Measurements from ENCODE around the gene ZNF79.
A peak's percentile ranks its signal among the peaks of the same experiment; 100 is the strongest.

The ZNF79 gene

DNA sequence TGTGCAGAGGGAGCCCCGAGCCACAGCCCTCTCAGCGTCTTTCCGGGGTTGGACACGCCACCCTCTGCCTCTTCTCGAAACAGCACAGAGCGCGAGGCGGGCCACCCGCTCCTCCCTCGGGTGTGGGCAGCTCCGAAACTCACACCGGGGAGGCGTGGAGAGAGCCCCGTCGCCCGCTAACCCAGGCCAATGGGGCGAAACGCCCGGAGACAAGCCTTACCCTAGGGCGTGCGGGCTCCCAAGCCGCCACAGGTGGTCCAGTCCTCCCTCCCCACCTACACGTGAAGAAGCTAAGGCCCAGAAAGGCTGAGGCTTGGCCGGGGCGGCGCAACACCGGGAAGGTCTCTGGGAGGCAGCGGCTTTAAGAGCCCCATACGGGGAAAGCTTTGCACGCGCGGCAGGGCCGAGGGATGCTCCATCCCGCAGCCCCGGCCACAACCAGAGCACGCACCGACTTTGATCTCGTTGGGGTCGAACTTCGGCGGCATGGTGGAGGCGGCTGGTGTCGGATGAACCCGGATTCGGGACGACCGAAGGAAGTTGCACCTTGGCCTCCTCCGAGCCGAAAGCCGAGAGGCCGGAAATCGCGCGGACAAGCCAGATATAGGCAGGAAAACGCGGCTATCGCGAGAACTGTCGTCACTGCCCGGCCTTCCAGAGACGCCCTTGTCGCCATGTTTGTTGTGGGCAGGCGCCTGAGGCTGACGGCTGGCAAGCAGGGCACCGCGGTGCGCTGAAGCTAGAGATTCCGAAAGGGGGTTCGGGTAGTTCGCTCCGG is 26.8 kb downstream of the ZNF79 start, which contains the start of the genes LRSAM1 and RPL12:
Gene LRSAM1 (plus strand): TSS at position 681 of the 778 bp plus-strand sequence. CDS start 3,018 bp downstream, outside the sequence.
Gene RPL12 (minus strand): TSS at position 577 of the 778 bp plus-strand sequence. CDS start 89 bp downstream, at position 488.
- Histone ChIP-seq H2AFZ (ENCODE audit: low read length) (peak within 1 kb of the TSS; percentile 99), H4K8ac (ENCODE audit: low read depth, low read length) (peak within 1 kb of the TSS; percentile 9), H3K79me1 (ENCODE audit: low read depth, low read length) (peaks cover 3% of the 10 kb centered on the region), H3K18ac (ENCODE audit: low read length) (peak within 1 kb of the TSS; percentile 92), H2AK5ac (ENCODE audit: low read depth, low read length) (peak within 1 kb of the TSS; percentile 85), H3K4me2 (ENCODE audit: insufficient read depth, low read length, poor library complexity, severe bottlenecking) (peak within 1 kb of the TSS; percentile 77), H3K9me3 (replicated peaks in 1 of 2; ENCODE audit: control insufficient read depth in 2 of 2, insufficient read depth in 1 of 2, low read depth in 1 of 2, low read length in 2 of 2) (peaks cover 0 to 30% of the 10 kb centered on the region in 2 donors), H3K23ac (ENCODE audit: low read depth, low read length, poor library complexity) (peak within 1 kb of the TSS; percentile 99), H3K4me1 (ENCODE audit: control insufficient read depth in 2 of 2, insufficient read depth in 1 of 2, low read depth in 1 of 2, low read length in 2 of 2) (peaks cover 11 to 18% of the 10 kb centered on the region in 2 donors), H4K91ac (ENCODE audit: low read depth, low read length, poor library complexity) (peak within 1 kb of the TSS; percentile 66), H3K27me3 (ENCODE audit: control insufficient read depth in 3 of 3, insufficient read depth in 3 of 3, low read depth in 1 of 3, low read length in 3 of 3) (no peaks in the 10 kb centered on the region), H3K4me3 (ENCODE audit: low read length in 2 of 2) (peak within 1 kb of the TSS; percentile 91 to 99), H3K9ac (ENCODE audit: low read depth, low read length, poor library complexity) (peak within 1 kb of the TSS; percentile 99), H3K4ac (ENCODE audit: low read length) (peak within 1 kb of the TSS; percentile 39), H2BK15ac (ENCODE audit: low read length) (no peak within 1 kb of the TSS), H3K27ac (replicated peaks; ENCODE audit: low read length) (peak within 1 kb of the TSS; percentile 69), H2BK120ac (ENCODE audit: low read depth, low read length) (no peak within 1 kb of the TSS), H2BK12ac (ENCODE audit: low read length) (no peak within 1 kb of the TSS), H3K14ac (ENCODE audit: low read length) (no peak within 1 kb of the TSS), H2BK5ac (ENCODE audit: low read length) (peak within 1 kb of the TSS; percentile 85), H3K36me3 (replicated peaks in 1 of 2; ENCODE audit: control insufficient read depth in 2 of 2, insufficient read depth in 2 of 2, low read length in 2 of 2) (peaks cover 39 to 61% of the 10 kb centered on the region in 2 donors)
- peak; percentile 97 for DNase-seq (ENCODE audit: low spot score)
- no CpG with 5 or more reads among the region's 71 CpGs for WGBS, 2 donors (ENCODE audit: extremely low coverage in 2 of 2, insufficient read length in 2 of 2, insufficient replicate concordance in 1 of 2)

DNA sequence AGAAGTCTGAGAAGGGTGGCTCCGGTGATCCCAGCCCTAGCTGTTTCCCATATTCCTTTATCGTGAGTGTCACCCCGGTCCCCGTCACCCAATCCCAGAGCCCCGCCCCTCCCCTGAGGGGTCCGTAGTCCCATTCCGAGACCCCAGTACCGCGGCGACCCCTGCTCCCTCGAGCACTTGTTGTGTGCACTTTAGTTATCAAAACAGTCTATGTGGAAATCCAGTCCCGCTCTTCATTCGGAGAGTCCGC is 27.4 kb downstream of the ZNF79 start:
- Histone ChIP-seq H3K4me2 (ENCODE audit: insufficient read depth, low read length, poor library complexity, severe bottlenecking) (peak overlapping the region; percentile 77), H3K79me1 (ENCODE audit: low read depth, low read length) (peaks cover 3% of the 10 kb centered on the region), H3K4ac (ENCODE audit: low read length) (no peak overlapping the region), H3K9me3 (replicated peaks in 1 of 2; ENCODE audit: control insufficient read depth in 2 of 2, insufficient read depth in 1 of 2, low read depth in 1 of 2, low read length in 2 of 2) (peaks cover 0 to 28% of the 10 kb centered on the region in 2 donors), H3K27me3 (ENCODE audit: control insufficient read depth in 3 of 3, insufficient read depth in 3 of 3, low read depth in 1 of 3, low read length in 3 of 3) (no peaks in the 10 kb centered on the region), H2AK5ac (ENCODE audit: low read depth, low read length) (no peak overlapping the region), H3K27ac (replicated peaks; ENCODE audit: low read length) (no peak overlapping the region), H3K4me3 (ENCODE audit: low read length in 2 of 2) (peak overlapping the region; percentile 91 to 99), H3K18ac (ENCODE audit: low read length) (peak overlapping the region; percentile 38), H3K9ac (ENCODE audit: low read depth, low read length, poor library complexity) (peak overlapping the region; percentile 85), H2BK12ac (ENCODE audit: low read length) (no peak overlapping the region), H3K14ac (ENCODE audit: low read length) (no peak overlapping the region), H3K4me1 (ENCODE audit: control insufficient read depth in 2 of 2, insufficient read depth in 1 of 2, low read depth in 1 of 2, low read length in 2 of 2) (peaks cover 11 to 18% of the 10 kb centered on the region in 2 donors), H2BK15ac (ENCODE audit: low read length) (no peak overlapping the region), H2BK5ac (ENCODE audit: low read length) (peak overlapping the region; percentile 85), H4K8ac (ENCODE audit: low read depth, low read length) (no peak overlapping the region), H4K91ac (ENCODE audit: low read depth, low read length, poor library complexity) (no peak overlapping the region), H2BK120ac (ENCODE audit: low read depth, low read length) (no peak overlapping the region), H2AFZ (ENCODE audit: low read length) (peak overlapping the region; percentile 99), H3K23ac (ENCODE audit: low read depth, low read length, poor library complexity) (peak overlapping the region; percentile 99), H3K36me3 (replicated peaks in 1 of 2; ENCODE audit: control insufficient read depth in 2 of 2, insufficient read depth in 2 of 2, low read length in 2 of 2) (peaks cover 34 to 57% of the 10 kb centered on the region in 2 donors)
- DNase-seq (ENCODE audit: low spot score): no peak
- no CpG with 5 or more reads among the region's 14 CpGs for WGBS, 2 donors (ENCODE audit: extremely low coverage in 2 of 2, insufficient read length in 2 of 2, insufficient replicate concordance in 1 of 2)

DNA sequence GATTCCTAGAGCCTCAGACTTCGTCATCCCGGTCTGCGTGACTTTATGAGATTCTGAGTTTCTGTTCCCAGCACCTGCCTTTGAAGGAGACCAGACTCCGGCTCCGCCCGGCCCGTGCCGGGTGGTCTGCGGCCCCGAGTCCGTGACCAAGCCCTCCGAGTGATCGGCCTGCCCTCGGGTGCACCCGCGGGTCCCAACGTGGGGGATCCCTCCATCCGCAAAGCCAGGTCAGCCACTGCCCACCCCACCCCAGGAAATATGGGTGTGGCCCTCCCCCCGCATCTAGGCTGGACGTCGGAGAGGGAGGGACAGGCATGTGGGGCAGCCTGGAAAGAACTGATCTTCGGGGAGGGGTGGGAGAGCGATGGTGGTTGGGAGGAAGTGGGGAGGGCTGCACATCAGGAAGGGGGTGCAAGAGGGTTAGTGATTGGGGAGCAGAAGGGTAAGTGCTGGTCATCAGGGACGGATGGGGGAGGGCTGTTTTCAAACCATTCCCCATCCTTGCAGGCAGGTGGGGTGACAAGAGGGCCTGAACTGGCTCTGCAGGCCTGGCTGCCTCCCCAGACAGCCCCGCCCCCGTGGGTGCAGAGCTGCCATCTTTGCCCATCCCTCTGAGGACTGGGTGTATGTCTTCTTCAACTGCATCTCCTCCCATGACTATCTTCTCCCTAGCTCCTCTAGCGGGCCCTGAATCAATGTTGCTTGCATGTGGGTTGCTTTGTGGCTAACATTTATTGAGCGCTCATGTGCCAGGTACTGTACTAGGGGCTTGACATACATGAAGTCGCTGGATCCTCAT is 27.9 kb downstream of the ZNF79 start:
- H3K18ac ChIP-seq (ENCODE audit: low read length): peak overlapping the region; percentile 73
- H4K91ac ChIP-seq (ENCODE audit: low read depth, low read length, poor library complexity): no peak overlapping the region
- no peak overlapping the region for H2BK15ac ChIP-seq (ENCODE audit: low read length)
- H4K8ac ChIP-seq (ENCODE audit: low read depth, low read length): no peak overlapping the region
- H3K4me1 ChIP-seq (ENCODE audit: control insufficient read depth in 2 of 2, insufficient read depth in 1 of 2, low read depth in 1 of 2, low read length in 2 of 2): peaks cover 11 to 18% of the 10 kb centered on the region in 2 donors
- peaks cover 29 to 55% of the 10 kb centered on the region in 2 donors for H3K36me3 ChIP-seq (replicated peaks in 1 of 2; ENCODE audit: control insufficient read depth in 2 of 2, insufficient read depth in 2 of 2, low read length in 2 of 2)
- peaks cover 0 to 23% of the 10 kb centered on the region in 2 donors for H3K9me3 ChIP-seq (replicated peaks in 1 of 2; ENCODE audit: control insufficient read depth in 2 of 2, insufficient read depth in 1 of 2, low read depth in 1 of 2, low read length in 2 of 2)
- H3K9ac ChIP-seq (ENCODE audit: low read depth, low read length, poor library complexity): peak overlapping the region; percentile 85
- peak overlapping the region; percentile 99 for H2AFZ ChIP-seq (ENCODE audit: low read length)
- no peak overlapping the region for H3K14ac ChIP-seq (ENCODE audit: low read length)
- peak overlapping the region; percentile 7 for H3K23ac ChIP-seq (ENCODE audit: low read depth, low read length, poor library complexity)
- peak overlapping the region; percentile 8 for H2AK5ac ChIP-seq (ENCODE audit: low read depth, low read length)
- no peak overlapping the region for H2BK12ac ChIP-seq (ENCODE audit: low read length)
- no peak for DNase-seq (ENCODE audit: low spot score)
- no peak overlapping the region for H3K27ac ChIP-seq (replicated peaks; ENCODE audit: low read length)
- H3K4me2 ChIP-seq (ENCODE audit: insufficient read depth, low read length, poor library complexity, severe bottlenecking): peak overlapping the region; percentile 77
- no CpG with 5 or more reads among the region's 29 CpGs for WGBS, 2 donors (ENCODE audit: extremely low coverage in 2 of 2, insufficient read length in 2 of 2, insufficient replicate concordance in 1 of 2)
- no peak overlapping the region for H2BK120ac ChIP-seq (ENCODE audit: low read depth, low read length)
- no peaks in the 10 kb centered on the region for H3K27me3 ChIP-seq (ENCODE audit: control insufficient read depth in 3 of 3, insufficient read depth in 3 of 3, low read depth in 1 of 3, low read length in 3 of 3)
- H3K79me1 ChIP-seq (ENCODE audit: low read depth, low read length): peaks cover 3% of the 10 kb centered on the region
- no peak overlapping the region for H3K4ac ChIP-seq (ENCODE audit: low read length)
- no peak overlapping the region for H2BK5ac ChIP-seq (ENCODE audit: low read length)
- peak overlapping the region; percentile 91 to 99 for H3K4me3 ChIP-seq (ENCODE audit: low read length in 2 of 2)

DNA sequence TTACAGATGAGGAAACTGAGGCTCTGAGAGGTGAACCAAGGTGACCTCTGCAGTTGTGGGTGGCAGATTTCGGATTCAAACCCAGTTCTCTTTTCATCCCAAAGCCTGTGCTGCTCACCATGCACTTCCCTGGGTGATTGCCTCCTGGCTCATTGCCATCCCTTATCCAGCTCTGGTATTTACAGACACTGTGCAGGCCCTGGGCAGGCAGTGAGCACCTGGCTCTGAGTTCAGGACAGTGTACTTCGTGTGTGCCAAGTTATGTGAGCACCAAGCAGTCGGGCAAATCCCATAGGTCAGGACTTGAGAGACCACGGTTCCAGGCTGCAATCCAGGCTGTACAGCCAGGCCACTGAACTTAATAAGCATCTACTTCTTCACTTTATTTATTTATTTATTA is 28.5 kb downstream of the ZNF79 start:
- H3K4me3 ChIP-seq (ENCODE audit: low read length in 2 of 2): peak overlapping the region in 1 of 2 donors; percentile 91
- no peak overlapping the region for H4K91ac ChIP-seq (ENCODE audit: low read depth, low read length, poor library complexity)
- peaks cover 11 to 18% of the 10 kb centered on the region in 2 donors for H3K4me1 ChIP-seq (ENCODE audit: control insufficient read depth in 2 of 2, insufficient read depth in 1 of 2, low read depth in 1 of 2, low read length in 2 of 2)
- no peaks in the 10 kb centered on the region for H3K27me3 ChIP-seq (ENCODE audit: control insufficient read depth in 3 of 3, insufficient read depth in 3 of 3, low read depth in 1 of 3, low read length in 3 of 3)
- peak overlapping the region; percentile 99 for H2AFZ ChIP-seq (ENCODE audit: low read length)
- H2BK12ac ChIP-seq (ENCODE audit: low read length): no peak overlapping the region
- no peak overlapping the region for H3K4ac ChIP-seq (ENCODE audit: low read length)
- H3K4me2 ChIP-seq (ENCODE audit: insufficient read depth, low read length, poor library complexity, severe bottlenecking): no peak overlapping the region
- no peak overlapping the region for H3K9ac ChIP-seq (ENCODE audit: low read depth, low read length, poor library complexity)
- no peak overlapping the region for H3K14ac ChIP-seq (ENCODE audit: low read length)
- H2AK5ac ChIP-seq (ENCODE audit: low read depth, low read length): peak overlapping the region; percentile 8
- peaks cover 25 to 55% of the 10 kb centered on the region in 2 donors for H3K36me3 ChIP-seq (replicated peaks in 1 of 2; ENCODE audit: control insufficient read depth in 2 of 2, insufficient read depth in 2 of 2, low read length in 2 of 2)
- DNase-seq (ENCODE audit: low spot score): no peak
- H2BK15ac ChIP-seq (ENCODE audit: low read length): no peak overlapping the region
- peaks cover 0 to 21% of the 10 kb centered on the region in 2 donors for H3K9me3 ChIP-seq (replicated peaks in 1 of 2; ENCODE audit: control insufficient read depth in 2 of 2, insufficient read depth in 1 of 2, low read depth in 1 of 2, low read length in 2 of 2)
- H3K18ac ChIP-seq (ENCODE audit: low read length): no peak overlapping the region
- H3K27ac ChIP-seq (replicated peaks; ENCODE audit: low read length): no peak overlapping the region
- no peak overlapping the region for H4K8ac ChIP-seq (ENCODE audit: low read depth, low read length)
- H3K23ac ChIP-seq (ENCODE audit: low read depth, low read length, poor library complexity): no peak overlapping the region
- H3K79me1 ChIP-seq (ENCODE audit: low read depth, low read length): peaks cover 3% of the 10 kb centered on the region
- H2BK120ac ChIP-seq (ENCODE audit: low read depth, low read length): no peak overlapping the region
- WGBS, 2 donors (ENCODE audit: extremely low coverage in 2 of 2, insufficient read length in 2 of 2, insufficient replicate concordance in 1 of 2): no CpG with 5 or more reads among the region's 4 CpGs
- no peak overlapping the region for H2BK5ac ChIP-seq (ENCODE audit: low read length)

Data from neuronal stem cell (in vitro differentiated cells).